Measurements from ENCODE around the gene MRGPRF. TPM values are rescaled to one million over a fixed set of nuclear protein-coding genes. Genes with fewer than 3 reads are reported as not detected.

MRGPRF gene
- total and polyA plus RNA-seq, 8 donors, result 6.7 to 123 (median 20.8) TPM

- Histone ChIP-seq H3K9me3 (no peaks in the 10 kb centered on the region), H3K4me3 (no peak overlapping the region), H3K27ac (peak overlapping the region in 2 of 5 donors; percentile 96 to 98), H3K27me3 (no peaks in the 10 kb centered on the region), H3K36me3 (peaks cover 22 to 51% (median 37%) of the 10 kb centered on the region in 4 donors), H3K4me1 (peaks cover 59 to 80% (median 70%) of the 10 kb centered on the region in 4 donors)
- TF ChIP-seq EP300 (IDR thresholded peaks at IDR 0.05) (no peak), POLR2A (IDR thresholded peaks at IDR 0.05) (no peak), POLR2AphosphoS5 (IDR thresholded peaks at IDR 0.05) (no peak), CTCF (IDR thresholded peaks at IDR 0.05) (no peak)
- intact Hi-C loops (cut with DNase I; ENCODE audit: low total_unique reads), result no loop called here
- DNase-seq, result no peak
- 84 to 90% (median 85%) methylated on average over 23 to 35 of the region's 35 CpGs for whole genome bisulfite sequencing, 5 donors
Observed at GRCh38 chr11:69053546-69054396, 40.7 kb upstream of the MRGPRF start.

GRCh38 chr11:69053169-69053477 is 40.1 kb upstream of the MRGPRF start:
- Histone ChIP-seq H3K4me3 (no peak overlapping the region), H3K4me1 (peaks cover 64 to 84% (median 73%) of the 10 kb centered on the region in 4 donors), H3K27me3 (no peaks in the 10 kb centered on the region), H3K9me3 (no peaks in the 10 kb centered on the region), H3K27ac (peak overlapping the region in 2 of 5 donors; percentile 96 to 98), H3K36me3 (peaks cover 17 to 45% (median 31%) of the 10 kb centered on the region in 4 donors)
- WGBS, 5 donors, result 77 to 90% (median 88%) methylated on average over 6 to 9 of the region's 9 CpGs
- intact Hi-C loops (cut with DNase I; ENCODE audit: low total_unique reads), result no loop called here
- no peak for DNase-seq
- TF ChIP-seq CTCF (IDR thresholded peaks at IDR 0.05) (no peak), POLR2A (IDR thresholded peaks at IDR 0.05) (no peak), POLR2AphosphoS5 (IDR thresholded peaks at IDR 0.05) (no peak), EP300 (IDR thresholded peaks at IDR 0.05) (no peak)

GRCh38 chr11:69052343-69053168 is 39.5 kb upstream of the MRGPRF start:
- H3K9me3 ChIP-seq, result no peaks in the 10 kb centered on the region
- no peak for DNase-seq
- H3K4me1 ChIP-seq, result peaks cover 64 to 88% (median 76%) of the 10 kb centered on the region in 4 donors
- peak overlapping the region in 3 of 5 donors; percentile 8 to 98 (median 96) for H3K27ac ChIP-seq
- 70 to 81% (median 78%) methylated on average over 13 to 21 of the region's 21 CpGs for WGBS, 5 donors
- peaks cover 11 to 39% (median 25%) of the 10 kb centered on the region in 4 donors for H3K36me3 ChIP-seq
- H3K27me3 ChIP-seq, result no peaks in the 10 kb centered on the region
- H3K4me3 ChIP-seq, result peak overlapping the region in 1 of 4 donors; percentile 21
- intact Hi-C loops (cut with DNase I; ENCODE audit: low total_unique reads), result no loop called here
- no peak for TF ChIP-seq POLR2A (IDR thresholded peaks at IDR 0.05)
- no peak for TF ChIP-seq POLR2AphosphoS5 (IDR thresholded peaks at IDR 0.05)
- TF ChIP-seq CTCF (IDR thresholded peaks at IDR 0.05), result no peak
- no peak for TF ChIP-seq EP300 (IDR thresholded peaks at IDR 0.05)
